Measurements from ENCODE around the gene VGLL4. TPM values are rescaled to one million over a fixed set of nuclear protein-coding genes. Genes with fewer than 3 reads are reported as not detected.

Gene VGLL4
- total RNA-seq, 1 donor from 2014 or later, result 99.4 TPM

GRCh38 chr3:11619946-11620652 lies 23.6 kb downstream of the VGLL4 start:
- Histone ChIP-seq H3K9me3 (no peaks in the 10 kb centered on the region), H3K4me1 (peaks cover 89% of the 10 kb centered on the region), H3K36me3 (no peaks in the 10 kb centered on the region), H3K4me3 (no peak overlapping the region), H3K27me3 (no peaks in the 10 kb centered on the region), H3K27ac (no peak overlapping the region)
- no peak for DNase-seq (ENCODE audit: extremely low spot score in 2 of 2)
- no peak for TF ChIP-seq CTCF (IDR thresholded peaks at IDR 0.05)
- intact Hi-C loops (cut with DNase I), result no loop called here

- Histone ChIP-seq H3K27ac (no peak overlapping the region), H3K27me3 (no peaks in the 10 kb centered on the region), H3K36me3 (no peaks in the 10 kb centered on the region), H3K9me3 (no peaks in the 10 kb centered on the region), H3K4me1 (peaks cover 85% of the 10 kb centered on the region), H3K4me3 (no peak overlapping the region)
- no peak for TF ChIP-seq POLR2A (IDR thresholded peaks at IDR 0.05)
- TF ChIP-seq CTCF (IDR thresholded peaks at IDR 0.05), result no peak
- no peak for TF ChIP-seq POLR2AphosphoS5 (IDR thresholded peaks at IDR 0.05; ENCODE audit: insufficient read depth in 1 of 2, low read depth in 1 of 2)
- DNase-seq (ENCODE audit: extremely low spot score in 2 of 2), result no peak
- intact Hi-C loops (cut with DNase I), result no loop called here
Observed at GRCh38 chr3:11619461-11619860, 24.3 kb downstream of the VGLL4 start.

- no peaks in the 10 kb centered on the region for H3K9me3 ChIP-seq
- TF ChIP-seq POLR2A (IDR thresholded peaks at IDR 0.05) (no peak), POLR2AphosphoS5 (IDR thresholded peaks at IDR 0.05; ENCODE audit: insufficient read depth in 1 of 2, low read depth in 1 of 2) (no peak), CTCF (IDR thresholded peaks at IDR 0.05) (no peak)
- no peak overlapping the region for H3K4me3 ChIP-seq
- peaks cover 85% of the 10 kb centered on the region for H3K4me1 ChIP-seq
- intact Hi-C loops (cut with DNase I), result no loop called here
- H3K27me3 ChIP-seq, result no peaks in the 10 kb centered on the region
- H3K36me3 ChIP-seq, result no peaks in the 10 kb centered on the region
- H3K27ac ChIP-seq, result no peak overlapping the region
- DNase-seq (ENCODE audit: extremely low spot score in 2 of 2), result no peak
Observed at GRCh38 chr3:11618904-11619303, 24.8 kb downstream of the VGLL4 start.

- no peaks in the 10 kb centered on the region for H3K9me3 ChIP-seq
- intact Hi-C loops (cut with DNase I), result no loop called here
Observed at GRCh38 chr3:11616551-11616950, 27.2 kb downstream of the VGLL4 start.

More at GRCh38 chr3:11616551-11616950, 27.2 kb downstream of the VGLL4 start:
- Histone ChIP-seq H3K4me1 (peaks cover 92% of the 10 kb centered on the region), H3K36me3 (no peaks in the 10 kb centered on the region), H3K27ac (no peak overlapping the region), H3K4me3 (no peak overlapping the region), H3K27me3 (no peaks in the 10 kb centered on the region)
- no peak for DNase-seq (ENCODE audit: extremely low spot score in 2 of 2)
- TF ChIP-seq POLR2A (IDR thresholded peaks at IDR 0.05) (no peak), CTCF (IDR thresholded peaks at IDR 0.05) (no peak), POLR2AphosphoS5 (IDR thresholded peaks at IDR 0.05; ENCODE audit: insufficient read depth in 1 of 2, low read depth in 1 of 2) (no peak)
